Kidney (tissue), 14 donors: ENCODE measurements around the gene LYRM4. TPM values are rescaled to one million over a fixed set of nuclear protein-coding genes. Genes with fewer than 3 reads are reported as not detected.

Experiments used
- DNase-seq, 5 donors: peaks; one replicate each; pipeline ENCODE4 v3.0.0-alpha.2; 2013 to 2020
- FAIRE-seq: peaks from 2 replicates; lab custom pipeline; 2012; peaks lifted over from hg19 to GRCh38; lab: Jason Lieb, UNC
- H3K27ac ChIP-seq, 2 donors: one replicate each; pipeline ENCODE4 v1.7.0; 2013; ENCODE audit warnings: low read depth in 2 of 2, low read length in 2 of 2, inconsistent platforms in 1 of 2
- H3K27me3 ChIP-seq: one replicate; pipeline ENCODE4 v1.7.1; 2013; ENCODE audit warnings: low read length, inconsistent platforms; ENCODE audit not compliant: control insufficient read depth, insufficient read depth
- H3K36me3 ChIP-seq, 3 donors: one replicate each; pipeline versions ENCODE4 v1.7.0 to v1.7.1; 2013; ENCODE audit warnings: low read length in 3 of 3, control low read depth in 1 of 3, inconsistent platforms in 1 of 3; ENCODE audit not compliant: insufficient read depth in 3 of 3, control insufficient read depth in 2 of 3
- H3K4me1 ChIP-seq, 3 donors: one replicate each; pipeline versions ENCODE4 v1.7.0 to v1.7.1; 2013; ENCODE audit warnings: low read length in 3 of 3, inconsistent platforms in 1 of 3, low read depth in 1 of 3; ENCODE audit not compliant: control insufficient read depth in 2 of 3, insufficient read depth in 2 of 3
- H3K4me3 ChIP-seq, 3 donors: one replicate each; pipeline versions ENCODE4 v1.7.0 to v1.8.1; 2013; ENCODE audit warnings: low read length in 3 of 3, control low read depth in 1 of 3, inconsistent platforms in 1 of 3
- H3K9ac ChIP-seq, 3 donors: one replicate each; pipeline versions ENCODE4 v1.7.0 to v1.7.1; 2013; ENCODE audit warnings: low read length in 3 of 3, control low read depth in 1 of 3, inconsistent platforms in 1 of 3
- H3K9me3 ChIP-seq, 3 donors: one replicate each; pipeline versions ENCODE4 v1.7.0 to v1.7.1; 2013; ENCODE audit warnings: low read length in 3 of 3, control low read depth in 1 of 3, inconsistent platforms in 1 of 3; ENCODE audit not compliant: control insufficient read depth in 2 of 3, insufficient read depth in 1 of 3
- CTCF ChIP-seq: IDR thresholded peaks from 3 replicates; pipeline ENCODE4 v1.5.1; 2012; ENCODE audit warnings: mild to moderate bottlenecking, moderate library complexity, borderline replicate concordance; ENCODE audit not compliant: insufficient read depth; ENCODE audit errors: extremely low read depth
- intact Hi-C: fragments of 100-400 bp; cut with DNase I; formaldehyde crosslinking; loops from one replicate; pipeline ENCODE4 v1.11.1; 2022
- polyA plus RNA-seq: library from polyadenylated mRNA; stranded (reverse); fragments of 350-450 nt; fragmentation: Illumina TruSeq; extraction: RNeasy Lipid Tissue Mini Kit (QIAGEN cat#74804); gene quantifications from one replicate; pipeline ENCODE4 v1.2.3, GENCODE V29; 2014; ENCODE audit warnings: low read depth, low replicate concordance; ENCODE audit not compliant: insufficient read depth
- total RNA-seq: library from RNA; stranded (reverse); fragmentation: NEBNext Ultra II Directional; extraction: Animal tissue kit (Norgen Biotek cat#: 25700); gene quantifications from one replicate; pipeline ENCODE4 v1.2.1, GENCODE V29; 2021
- donor health status: control.
- donor health status: control.
- donor health status: control.
- donor health status: control.
- donor health status: control.
- donor health status: DM: yes; HTN: yes; CAD: no.
- donor health status: Normal renal cell carcinoma (clear cell type).

The LYRM4 gene
- total and polyA plus RNA-seq, 2 donors from 2014 or later = 21.3 to 31.8 TPM

GRCh38 chr6:5279891-5280338, 19.2 kb upstream of the LYRM4 start:
- TF ChIP-seq CTCF = no peak
- no peak overlapping the region for H3K4me3 ChIP-seq
- FAIRE-seq = no peak
- peaks cover 0 to 2% (median 0%) of the 10 kb centered on the region in 3 donors for H3K36me3 ChIP-seq
- intact Hi-C loops = no loop called here
- no peaks in the 10 kb centered on the region for H3K9me3 ChIP-seq
- no peak overlapping the region for H3K9ac ChIP-seq
- H3K4me1 ChIP-seq = no peaks in the 10 kb centered on the region
- H3K27ac ChIP-seq = no peak overlapping the region
- no peak for DNase-seq
- H3K27me3 ChIP-seq = no peaks in the 10 kb centered on the region

- DNase-seq (no peak), FAIRE-seq (no peak)
- Histone ChIP-seq H3K9ac (no peak overlapping the region), H3K9me3 (no peaks in the 10 kb centered on the region), H3K27ac (no peak overlapping the region), H3K27me3 (no peaks in the 10 kb centered on the region), H3K36me3 (peaks cover 0 to 2% (median 0%) of the 10 kb centered on the region in 3 donors), H3K4me1 (no peaks in the 10 kb centered on the region), H3K4me3 (no peak overlapping the region)
- intact Hi-C loops = no loop called here
- no peak for TF ChIP-seq CTCF
Measured at GRCh38 chr6:5278565-5279120, 17.9 kb upstream of the LYRM4 start.

- H3K27me3 ChIP-seq = no peaks in the 10 kb centered on the region
- intact Hi-C loops = no loop called here
- H3K9ac ChIP-seq = no peak overlapping the region
- H3K4me3 ChIP-seq = no peak overlapping the region
- DNase-seq (no peak), FAIRE-seq (no peak)
- TF ChIP-seq CTCF = no peak
- H3K36me3 ChIP-seq = peaks cover 0 to 2% (median 0%) of the 10 kb centered on the region in 3 donors
- H3K9me3 ChIP-seq = no peaks in the 10 kb centered on the region
- no peaks in the 10 kb centered on the region for H3K4me1 ChIP-seq
- no peak overlapping the region for H3K27ac ChIP-seq
Measured at GRCh38 chr6:5278047-5278446, 17.3 kb upstream of the LYRM4 start.

- intact Hi-C loops = no loop called here
- no peak for FAIRE-seq
Measured at GRCh38 chr6:5277589-5277988, 16.8 kb upstream of the LYRM4 start.

More at GRCh38 chr6:5277589-5277988, 16.8 kb upstream of the LYRM4 start:
- Histone ChIP-seq H3K27ac (no peak overlapping the region), H3K4me3 (no peak overlapping the region), H3K9me3 (no peaks in the 10 kb centered on the region), H3K27me3 (no peaks in the 10 kb centered on the region), H3K9ac (no peak overlapping the region), H3K36me3 (peaks cover 0 to 2% (median 0%) of the 10 kb centered on the region in 3 donors), H3K4me1 (no peaks in the 10 kb centered on the region)
- DNase-seq = no peak
- no peak for TF ChIP-seq CTCF
